ENCODE measurements around the gene AK8. TPM values are rescaled to one million over a fixed set of nuclear protein-coding genes. Genes with fewer than 3 reads are reported as not detected.

AK8 gene
- total and polyA plus RNA-seq, 7 donors, result 0.10 TPM; not detected in 6

DNA sequence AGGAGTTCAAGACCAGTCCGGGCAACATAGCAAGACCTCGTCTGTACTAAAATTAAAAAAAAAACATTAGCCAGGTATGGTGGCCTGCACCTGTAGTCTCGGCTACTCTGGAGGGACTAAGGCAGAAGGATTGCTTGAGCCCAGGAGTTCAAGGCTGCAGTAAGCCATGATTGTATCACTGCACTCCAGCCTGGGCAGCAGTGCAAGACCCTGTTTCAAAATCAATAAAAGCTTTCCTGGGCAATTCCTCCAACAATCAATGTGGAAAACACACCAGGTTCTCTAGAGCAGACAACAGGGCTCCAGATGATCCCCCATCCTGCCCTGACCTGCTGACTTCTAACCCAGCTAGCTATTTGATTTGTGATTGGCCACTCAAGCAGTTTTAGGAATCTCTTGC, 1.2 kb downstream of the AK8 start:
- WGBS, 3 donors, result 84 to 92% (median 85%) methylated on average over 3 of the region's 3 CpGs
- Histone ChIP-seq H3K27me3 (ENCODE audit: insufficient read depth in 3 of 3, low read length in 2 of 3) (peaks cover 0 to 3% (median 0%) of the 10 kb centered on the region in 3 donors), H3K9me3 (no peaks in the 10 kb centered on the region), H3K36me3 (ENCODE audit: insufficient read depth in 1 of 2, low read depth in 1 of 2) (no peaks in the 10 kb centered on the region), H3K4me3 (no peak overlapping the region), H3K27ac (no peak overlapping the region), H3K4me1 (no peaks in the 10 kb centered on the region)
- DNase-seq (no peak), ATAC-seq (no peak)
- TF ChIP-seq, protein P1, sequence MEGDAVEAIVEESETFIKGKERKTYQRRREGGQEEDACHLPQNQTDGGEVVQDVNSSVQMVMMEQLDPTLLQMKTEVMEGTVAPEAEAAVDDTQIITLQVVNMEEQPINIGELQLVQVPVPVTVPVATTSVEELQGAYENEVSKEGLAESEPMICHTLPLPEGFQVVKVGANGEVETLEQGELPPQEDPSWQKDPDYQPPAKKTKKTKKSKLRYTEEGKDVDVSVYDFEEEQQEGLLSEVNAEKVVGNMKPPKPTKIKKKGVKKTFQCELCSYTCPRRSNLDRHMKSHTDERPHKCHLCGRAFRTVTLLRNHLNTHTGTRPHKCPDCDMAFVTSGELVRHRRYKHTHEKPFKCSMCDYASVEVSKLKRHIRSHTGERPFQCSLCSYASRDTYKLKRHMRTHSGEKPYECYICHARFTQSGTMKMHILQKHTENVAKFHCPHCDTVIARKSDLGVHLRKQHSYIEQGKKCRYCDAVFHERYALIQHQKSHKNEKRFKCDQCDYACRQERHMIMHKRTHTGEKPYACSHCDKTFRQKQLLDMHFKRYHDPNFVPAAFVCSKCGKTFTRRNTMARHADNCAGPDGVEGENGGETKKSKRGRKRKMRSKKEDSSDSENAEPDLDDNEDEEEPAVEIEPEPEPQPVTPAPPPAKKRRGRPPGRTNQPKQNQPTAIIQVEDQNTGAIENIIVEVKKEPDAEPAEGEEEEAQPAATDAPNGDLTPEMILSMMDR (IDR thresholded peaks at IDR 0.05), result no peak
- intact Hi-C loops (cut with DNase I), result no loop called here

DNA sequence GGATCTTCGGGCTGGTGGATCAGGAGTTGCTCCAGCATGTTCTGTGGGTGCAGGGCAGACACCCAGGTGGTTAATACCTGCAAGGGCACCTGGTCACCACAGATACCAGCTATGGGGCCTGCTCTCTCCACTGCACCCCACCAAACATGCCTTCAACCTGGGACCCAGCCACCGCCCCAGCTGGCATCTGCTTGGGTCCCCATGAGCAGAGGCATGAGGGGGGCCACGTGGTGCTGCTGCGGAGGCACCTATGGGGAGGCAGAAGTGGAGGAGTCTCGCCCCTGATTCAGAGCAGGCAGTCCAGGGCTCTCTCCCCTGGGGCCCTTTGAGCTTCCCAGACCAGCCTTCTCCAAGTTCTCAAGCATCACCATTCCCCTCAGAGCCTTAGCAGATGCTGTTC, 2.9 kb downstream of the AK8 start:
- TF ChIP-seq, protein P1 (IDR thresholded peaks at IDR 0.05), result no peak
- Histone ChIP-seq H3K4me3 (no peak overlapping the region), H3K36me3 (ENCODE audit: insufficient read depth in 1 of 2, low read depth in 1 of 2) (no peaks in the 10 kb centered on the region), H3K9me3 (no peaks in the 10 kb centered on the region), H3K4me1 (no peaks in the 10 kb centered on the region), H3K27ac (no peak overlapping the region), H3K27me3 (ENCODE audit: insufficient read depth in 3 of 3, low read length in 2 of 3) (peaks cover 0 to 3% (median 0%) of the 10 kb centered on the region in 3 donors)
- peak in 1 of 2 donors; percentile 18 for DNase-seq
- intact Hi-C loops (cut with DNase I), result no loop called here
- no peak for ATAC-seq
- 80 to 87% (median 84%) methylated on average over 5 of the region's 5 CpGs for WGBS, 3 donors

DNA sequence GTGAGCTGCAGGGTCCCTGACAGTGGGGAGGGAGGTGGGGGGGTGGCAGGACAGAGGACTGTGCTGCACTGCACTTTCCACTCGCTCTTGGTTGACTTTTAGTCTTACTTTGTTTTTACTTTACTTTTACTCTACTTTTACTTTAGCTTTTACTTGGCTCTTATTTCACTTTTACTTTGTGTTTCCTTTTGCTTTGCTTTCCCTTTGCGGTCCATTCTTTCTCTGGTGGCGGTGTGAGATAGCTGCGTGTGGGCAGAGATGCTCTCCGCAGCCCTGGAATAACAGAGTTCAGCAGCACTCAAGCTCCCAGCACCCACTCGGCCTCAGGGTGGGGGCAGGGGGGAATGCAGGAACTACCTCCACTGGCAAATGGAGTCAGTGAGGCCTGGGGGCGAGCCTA, 4.7 kb downstream of the AK8 start:
- WGBS, 3 donors, result 79 to 83% (median 83%) methylated on average over 7 of the region's 7 CpGs
- intact Hi-C loops (cut with DNase I), result no loop called here
- no peak for ATAC-seq
- TF ChIP-seq, protein P1 (IDR thresholded peaks at IDR 0.05), result no peak
- Histone ChIP-seq H3K9me3 (no peaks in the 10 kb centered on the region), H3K27me3 (ENCODE audit: insufficient read depth in 3 of 3, low read length in 2 of 3) (peaks cover 0 to 3% (median 0%) of the 10 kb centered on the region in 3 donors), H3K4me1 (no peaks in the 10 kb centered on the region), H3K27ac (no peak overlapping the region), H3K36me3 (ENCODE audit: insufficient read depth in 1 of 2, low read depth in 1 of 2) (no peaks in the 10 kb centered on the region), H3K4me3 (no peak overlapping the region)
- no peak for DNase-seq

DNA sequence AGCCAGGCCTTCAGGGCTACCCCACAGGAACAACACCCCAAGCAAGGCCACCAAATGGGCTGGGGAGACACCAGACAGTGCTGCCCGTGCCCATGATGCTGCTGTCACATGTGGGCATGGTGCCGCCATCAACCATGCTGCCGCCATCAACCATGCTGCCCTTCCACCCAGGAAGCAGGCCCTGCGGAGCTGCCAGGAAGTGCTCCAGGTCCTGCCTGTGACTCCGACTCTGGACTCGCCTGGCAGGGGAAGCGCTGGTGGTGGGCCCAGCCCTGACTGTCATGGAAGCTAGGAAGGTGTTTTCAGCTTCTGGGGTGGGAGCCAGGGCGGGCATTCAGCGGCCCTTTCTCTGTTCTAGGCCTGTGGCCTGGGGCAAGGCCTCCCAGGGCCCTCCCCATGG, 8.8 kb downstream of the AK8 start:
- Histone ChIP-seq H3K4me3 (no peak overlapping the region), H3K9me3 (no peaks in the 10 kb centered on the region), H3K4me1 (no peaks in the 10 kb centered on the region), H3K27ac (no peak overlapping the region), H3K36me3 (ENCODE audit: insufficient read depth in 1 of 2, low read depth in 1 of 2) (no peaks in the 10 kb centered on the region), H3K27me3 (ENCODE audit: insufficient read depth in 3 of 3, low read length in 2 of 3) (peaks cover 0 to 3% (median 0%) of the 10 kb centered on the region in 3 donors)
- 92 to 97% (median 96%) methylated on average over 9 of the region's 9 CpGs for WGBS, 3 donors
- TF ChIP-seq, protein P1 (IDR thresholded peaks at IDR 0.05), result no peak
- ATAC-seq, result no peak
- DNase-seq, result no peak
- intact Hi-C loops (cut with DNase I), result no loop called here

DNA sequence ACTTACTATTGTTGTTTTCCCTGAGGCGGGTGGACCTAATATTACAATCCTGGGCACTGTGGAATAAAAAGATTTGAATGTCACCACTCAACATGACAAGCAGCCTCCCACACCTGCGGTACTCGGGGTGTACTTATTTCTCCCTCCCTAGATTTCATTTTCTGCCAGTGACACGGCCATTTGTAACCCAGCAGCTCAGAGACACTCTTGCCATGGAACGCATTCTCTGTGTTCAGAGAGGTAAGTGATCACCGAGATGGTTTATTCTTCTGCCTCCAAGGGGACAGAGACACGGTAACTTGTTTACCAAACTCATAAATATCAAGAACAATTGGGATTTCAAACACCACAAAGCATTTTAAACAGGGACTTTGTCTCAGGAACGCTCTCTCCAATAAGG, 11.2 kb downstream of the AK8 start:
- DNase-seq, result no peak
- Histone ChIP-seq H3K4me3 (no peak overlapping the region), H3K27ac (no peak overlapping the region), H3K9me3 (no peaks in the 10 kb centered on the region), H3K4me1 (no peaks in the 10 kb centered on the region), H3K27me3 (ENCODE audit: insufficient read depth in 3 of 3, low read length in 2 of 3) (peaks cover 0 to 2% (median 0%) of the 10 kb centered on the region in 3 donors), H3K36me3 (ENCODE audit: insufficient read depth in 1 of 2, low read depth in 1 of 2) (no peaks in the 10 kb centered on the region)
- intact Hi-C loops (cut with DNase I), result no loop called here
- TF ChIP-seq, protein P1 (IDR thresholded peaks at IDR 0.05), result no peak
- no peak for ATAC-seq
- 86 to 87% (median 86%) methylated on average over 8 of the region's 8 CpGs for WGBS, 3 donors
